Fibroblast of pulmonary artery (primary cell): ENCODE measurements around the gene PXK.
A peak's percentile ranks its signal among the peaks of the same experiment; 100 is the strongest.

ENCODE experiments used
- DNase-seq: peaks from one replicate; pipeline ENCODE4 v3.0.0-alpha.2; 2010; ENCODE audit warnings: low read depth
- H3K4me3 ChIP-seq: replicated peaks from 2 replicates; pipeline ENCODE4 v1.5.1; 2011; ENCODE audit warnings: low read depth, mild to moderate bottlenecking, control low read depth, low read length, moderate library complexity
- CTCF ChIP-seq: IDR thresholded peaks from 2 replicates; pipeline ENCODE4 v1.5.1; 2011; ENCODE audit warnings: mild to moderate bottlenecking, control low read depth, low read length, inconsistent platforms; ENCODE audit errors: missing control alignments

PXK gene

DNA sequence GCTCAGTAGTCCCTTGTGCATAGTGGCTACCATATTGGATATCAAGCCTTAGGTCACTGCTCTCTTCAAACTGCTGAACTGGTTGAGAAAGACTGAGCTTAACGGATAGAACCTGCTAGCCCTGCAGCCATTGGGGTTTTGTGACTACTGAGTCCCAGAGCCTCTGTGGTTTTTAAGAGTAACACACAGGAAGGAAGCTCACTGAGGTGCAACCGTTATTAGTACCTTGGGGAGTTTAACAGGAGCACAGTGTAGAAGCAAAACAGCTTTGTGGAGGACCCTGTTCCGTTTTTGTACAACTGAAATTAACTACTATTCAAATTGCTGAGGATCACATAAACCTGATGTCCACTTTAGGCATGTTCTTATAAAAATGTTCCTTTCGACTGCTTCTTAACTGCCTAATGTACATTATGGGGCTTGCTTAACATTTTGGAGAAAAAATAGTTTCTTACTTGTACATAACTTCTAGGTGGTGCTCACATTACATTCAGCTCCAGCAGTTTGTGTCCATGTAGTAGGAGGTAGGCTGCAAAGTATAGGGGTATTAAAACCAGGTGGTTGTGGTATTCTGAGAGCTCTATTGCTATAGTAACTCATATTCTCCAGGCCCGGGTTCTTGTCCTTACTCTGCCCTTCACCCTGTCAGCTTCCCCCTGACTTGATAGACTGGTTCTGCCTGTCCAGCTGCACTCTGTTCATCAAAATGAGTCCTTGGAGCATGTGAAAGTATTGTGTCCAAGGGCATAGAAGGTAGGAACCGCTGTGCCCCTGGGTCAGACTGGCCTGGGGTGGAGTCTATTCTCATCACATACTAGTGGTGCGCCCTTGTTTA lies 17.3 kb downstream of the PXK start:
- DNase-seq: no peak
- no peak for TF ChIP-seq CTCF
- H3K4me3 ChIP-seq: no peak overlapping the region

DNA sequence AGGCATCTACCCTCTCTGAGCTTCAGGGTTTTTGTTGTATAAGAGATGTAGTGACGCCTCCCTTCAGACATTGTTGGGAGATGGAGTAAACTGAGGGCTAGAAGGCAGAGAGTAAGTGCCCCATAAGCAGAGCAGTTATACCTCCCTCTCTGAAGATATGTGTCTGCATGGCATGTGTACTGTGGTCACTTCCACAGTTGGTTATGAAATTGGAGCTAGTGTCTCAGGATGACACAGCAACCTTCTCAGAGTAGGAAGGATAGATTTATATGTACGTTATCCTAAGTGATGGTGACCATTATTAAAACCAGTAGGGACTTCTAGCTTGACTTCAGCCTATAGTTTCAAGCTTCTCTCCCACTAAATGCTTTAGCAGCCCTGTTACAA lies 17.9 kb downstream of the PXK start:
- no peak overlapping the region for H3K4me3 ChIP-seq
- no peak for TF ChIP-seq CTCF
- peak; percentile 46 for DNase-seq

GRCh38 chr3:58351920-58352319 lies 19.2 kb downstream of the PXK start:
- no peak overlapping the region for H3K4me3 ChIP-seq
- no peak for TF ChIP-seq CTCF
- DNase-seq: no peak

- TF ChIP-seq CTCF: no peak
- no peak for DNase-seq
- no peak overlapping the region for H3K4me3 ChIP-seq
These were observed 19.9 kb downstream of the PXK start for GRCh38 chr3:58352626-58353025.

DNA sequence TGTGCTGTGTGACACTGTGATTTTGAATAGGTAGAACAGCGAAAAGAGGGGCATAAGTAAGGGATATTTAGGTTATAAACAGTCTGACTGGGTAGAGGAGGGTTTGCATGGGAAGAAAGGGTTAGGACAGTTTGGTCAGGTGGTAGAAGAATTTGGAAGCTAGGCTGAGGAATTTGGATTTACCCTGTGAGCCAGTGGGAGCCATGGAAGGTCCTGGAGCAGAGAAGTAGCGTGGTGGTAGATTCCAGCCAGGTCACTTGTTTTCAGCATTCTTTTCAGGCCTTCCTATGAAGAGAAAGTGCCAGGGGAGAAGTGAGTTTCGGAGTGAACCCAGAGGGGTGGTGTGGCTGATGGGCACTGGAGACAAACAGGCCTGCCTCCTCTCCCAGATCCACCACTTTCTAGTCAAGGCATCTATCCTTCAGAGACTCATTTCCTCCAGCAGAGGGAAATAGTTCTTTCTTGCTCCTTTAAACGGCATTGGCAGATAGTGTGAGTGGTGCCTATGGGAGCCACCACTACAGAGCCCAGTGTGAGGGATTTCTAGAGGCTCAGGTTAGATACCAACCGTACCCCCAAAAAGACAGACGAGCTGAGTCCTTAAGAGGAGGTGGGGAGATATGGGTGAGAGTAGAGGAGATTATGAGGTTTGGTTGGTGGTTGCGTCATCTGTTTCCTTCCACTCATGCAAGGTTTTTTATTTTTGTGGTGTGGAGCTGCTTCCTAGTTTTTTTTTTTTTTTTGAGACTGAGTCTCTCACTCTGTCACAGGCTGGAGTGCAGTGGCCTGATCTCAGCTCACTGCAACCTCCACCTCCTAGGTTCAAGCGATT lies 21.2 kb downstream of the PXK start:
- peak; percentile 57 for DNase-seq
- TF ChIP-seq CTCF: peak; percentile 31
- no peak overlapping the region for H3K4me3 ChIP-seq

GRCh38 chr3:58355179-58355578 lies 22.5 kb downstream of the PXK start:
- no peak overlapping the region for H3K4me3 ChIP-seq
- DNase-seq: no peak
- no peak for TF ChIP-seq CTCF

DNA sequence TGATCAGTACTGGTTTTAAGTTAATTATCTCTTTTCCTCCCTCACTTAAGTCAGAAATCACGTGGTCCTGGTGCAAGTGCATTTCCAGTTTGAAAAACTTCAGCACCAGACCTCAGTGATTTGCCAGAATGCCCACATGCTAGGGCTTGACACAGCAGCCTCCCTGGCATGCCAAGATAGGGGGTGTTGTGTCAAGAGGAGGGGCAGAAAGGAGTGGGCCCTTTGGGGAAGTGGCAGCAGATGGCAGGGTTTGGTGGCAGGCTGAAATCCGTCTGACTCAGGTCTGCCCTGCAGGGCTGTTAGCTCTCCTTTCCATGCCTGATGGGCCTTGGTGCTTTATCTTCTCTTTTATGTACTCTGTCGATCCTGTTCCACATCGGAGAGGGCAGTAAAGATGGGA lies 23.4 kb downstream of the PXK start:
- no peak overlapping the region for H3K4me3 ChIP-seq
- TF ChIP-seq CTCF: no peak
- DNase-seq: no peak
